IMR-90 (cell line): ENCODE measurements around the gene THSD8.

Experiments used
- BHLHE40 ChIP-seq: fragments of 150-350 bp; IDR thresholded peaks from 2 replicates; pipeline ENCODE4 v1.6.1; 2016; ENCODE audit warnings: mild to moderate bottlenecking, low read depth, low read length
- CEBPB ChIP-seq: IDR thresholded peaks from 2 replicates; pipeline ENCODE4 v1.6.1; 2012; ENCODE audit warnings: low read depth, low read length, improper control_type of control experiment
- CHD1 ChIP-seq: IDR thresholded peaks from 2 replicates; pipeline ENCODE4 v1.6.1; 2012; ENCODE audit warnings: low read depth, low read length, improper control_type of control experiment
- MAFK ChIP-seq: IDR thresholded peaks from 2 replicates; pipeline ENCODE4 v1.6.1; 2012; ENCODE audit warnings: low read depth, low read length, improper control_type of control experiment
- MXI1 ChIP-seq: IDR thresholded peaks from 2 replicates; pipeline ENCODE4 v1.6.1; 2012; ENCODE audit warnings: low read depth, mild to moderate bottlenecking, low read length, moderate library complexity, borderline replicate concordance
- POLR2A ChIP-seq: IDR thresholded peaks from 2 replicates; pipeline ENCODE4 v1.6.1; 2012; ENCODE audit warnings: mild to moderate bottlenecking, low read depth, low read length
- RAD21 ChIP-seq: IDR thresholded peaks from 2 replicates; pipeline ENCODE4 v1.6.1; 2012; ENCODE audit warnings: low read length, improper control_type of control experiment
- RCOR1 ChIP-seq: IDR thresholded peaks from 2 replicates; pipeline ENCODE4 v1.6.1; 2012; ENCODE audit warnings: mild to moderate bottlenecking, low read length, improper control_type of control experiment; ENCODE audit not compliant: insufficient replicate concordance
- RFX5 ChIP-seq: IDR thresholded peaks from 2 replicates; pipeline ENCODE4 v1.8.0; 2012; ENCODE audit warnings: low read depth, mild to moderate bottlenecking, low read length, moderate library complexity
- SMC3 ChIP-seq: fragments of 150-350 bp; IDR thresholded peaks from 2 replicates; pipeline ENCODE4 v1.6.1; 2016; ENCODE audit warnings: low read depth, mild to moderate bottlenecking, antibody characterized with exemption, low read length, moderate library complexity
- TF ChIP-seq, protein P1 (sequence below): conservative IDR thresholded peaks from 2 replicates; pipeline ENCODE4 v1.5.1; 2012; ENCODE audit warnings: mild to moderate bottlenecking, low read depth, low read length, improper control_type of control experiment
- TF ChIP-seq, protein P2 (sequence below): fragments of 150-350 bp; IDR thresholded peaks from 2 replicates; pipeline ENCODE4 v1.6.1; 2017; ENCODE audit warnings: mild to moderate bottlenecking, antibody characterized with exemption, low read length, low read depth
- TF ChIP-seq, protein P3 (sequence below): fragments of 150-350 bp; IDR thresholded peaks from 2 replicates; pipeline ENCODE4 v1.6.1; 2016; ENCODE audit warnings: low read depth, mild to moderate bottlenecking, low read length, moderate library complexity, borderline replicate concordance

DNA sequence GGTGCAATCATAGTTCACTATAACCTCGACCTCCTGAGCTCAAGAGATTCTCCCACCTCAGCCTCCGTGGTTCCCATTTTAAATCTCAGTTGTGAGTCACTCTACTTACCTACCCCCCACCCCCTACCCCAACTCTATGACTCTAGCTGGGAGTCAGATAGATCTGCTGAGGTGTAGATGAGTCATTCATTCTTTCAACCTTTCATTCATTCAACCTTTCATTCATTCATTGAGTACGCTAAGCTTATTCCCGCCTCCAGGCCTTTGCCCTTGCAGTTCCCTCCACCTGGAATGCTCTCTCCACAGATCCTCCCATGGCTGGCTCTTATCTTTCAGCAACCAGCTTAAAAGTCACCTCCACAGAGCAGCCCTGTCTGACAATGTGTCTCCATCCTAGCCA, 35.4 kb downstream of the THSD8 start:
- TF ChIP-seq, protein P1, sequence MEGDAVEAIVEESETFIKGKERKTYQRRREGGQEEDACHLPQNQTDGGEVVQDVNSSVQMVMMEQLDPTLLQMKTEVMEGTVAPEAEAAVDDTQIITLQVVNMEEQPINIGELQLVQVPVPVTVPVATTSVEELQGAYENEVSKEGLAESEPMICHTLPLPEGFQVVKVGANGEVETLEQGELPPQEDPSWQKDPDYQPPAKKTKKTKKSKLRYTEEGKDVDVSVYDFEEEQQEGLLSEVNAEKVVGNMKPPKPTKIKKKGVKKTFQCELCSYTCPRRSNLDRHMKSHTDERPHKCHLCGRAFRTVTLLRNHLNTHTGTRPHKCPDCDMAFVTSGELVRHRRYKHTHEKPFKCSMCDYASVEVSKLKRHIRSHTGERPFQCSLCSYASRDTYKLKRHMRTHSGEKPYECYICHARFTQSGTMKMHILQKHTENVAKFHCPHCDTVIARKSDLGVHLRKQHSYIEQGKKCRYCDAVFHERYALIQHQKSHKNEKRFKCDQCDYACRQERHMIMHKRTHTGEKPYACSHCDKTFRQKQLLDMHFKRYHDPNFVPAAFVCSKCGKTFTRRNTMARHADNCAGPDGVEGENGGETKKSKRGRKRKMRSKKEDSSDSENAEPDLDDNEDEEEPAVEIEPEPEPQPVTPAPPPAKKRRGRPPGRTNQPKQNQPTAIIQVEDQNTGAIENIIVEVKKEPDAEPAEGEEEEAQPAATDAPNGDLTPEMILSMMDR, result no peak
- TF ChIP-seq, protein P2, sequence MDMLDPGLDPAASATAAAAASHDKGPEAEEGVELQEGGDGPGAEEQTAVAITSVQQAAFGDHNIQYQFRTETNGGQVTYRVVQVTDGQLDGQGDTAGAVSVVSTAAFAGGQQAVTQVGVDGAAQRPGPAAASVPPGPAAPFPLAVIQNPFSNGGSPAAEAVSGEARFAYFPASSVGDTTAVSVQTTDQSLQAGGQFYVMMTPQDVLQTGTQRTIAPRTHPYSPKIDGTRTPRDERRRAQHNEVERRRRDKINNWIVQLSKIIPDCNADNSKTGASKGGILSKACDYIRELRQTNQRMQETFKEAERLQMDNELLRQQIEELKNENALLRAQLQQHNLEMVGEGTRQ, result no peak
- TF ChIP-seq RAD21, result no peak
- no peak for TF ChIP-seq SMC3
- TF ChIP-seq MAFK, result no peak
- TF ChIP-seq MXI1, result no peak
- no peak for TF ChIP-seq BHLHE40
- TF ChIP-seq POLR2A, result no peak
- TF ChIP-seq, protein P3, sequence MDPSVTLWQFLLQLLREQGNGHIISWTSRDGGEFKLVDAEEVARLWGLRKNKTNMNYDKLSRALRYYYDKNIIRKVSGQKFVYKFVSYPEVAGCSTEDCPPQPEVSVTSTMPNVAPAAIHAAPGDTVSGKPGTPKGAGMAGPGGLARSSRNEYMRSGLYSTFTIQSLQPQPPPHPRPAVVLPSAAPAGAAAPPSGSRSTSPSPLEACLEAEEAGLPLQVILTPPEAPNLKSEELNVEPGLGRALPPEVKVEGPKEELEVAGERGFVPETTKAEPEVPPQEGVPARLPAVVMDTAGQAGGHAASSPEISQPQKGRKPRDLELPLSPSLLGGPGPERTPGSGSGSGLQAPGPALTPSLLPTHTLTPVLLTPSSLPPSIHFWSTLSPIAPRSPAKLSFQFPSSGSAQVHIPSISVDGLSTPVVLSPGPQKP, result no peak
- no peak for TF ChIP-seq CHD1
- no peak for TF ChIP-seq CEBPB
- TF ChIP-seq RCOR1, result no peak
- no peak for TF ChIP-seq RFX5
